GM06990 (cell line): ENCODE data around the gene PKP1.

Source experiments
- DNase-seq: peaks from one replicate; pipeline ENCODE4 v3.0.0-alpha.2; 2011; ENCODE audit not compliant: insufficient read length; ENCODE audit errors: extremely low read depth
- H3K27me3 ChIP-seq: replicated peaks from 2 replicates; pipeline ENCODE4 v1.6.0; 2011; ENCODE audit warnings: low read length; ENCODE audit not compliant: control insufficient read depth, insufficient read depth
- H3K36me3 ChIP-seq: 2 replicates; pipeline ENCODE4 v1.5.1; 2011; ENCODE audit warnings: low read length; ENCODE audit not compliant: control insufficient read depth, insufficient read depth
- H3K4me3 ChIP-seq: replicated peaks from 2 replicates; pipeline ENCODE4 v1.5.1; 2011; ENCODE audit warnings: low read depth, mild to moderate bottlenecking, control low read depth, low read length
- TF ChIP-seq, protein P1 (sequence below): IDR thresholded peaks from 2 replicates; pipeline ENCODE4 v1.5.1; 2011; ENCODE audit warnings: low read length, control low read depth, mild to moderate bottlenecking, inconsistent platforms; ENCODE audit not compliant: insufficient read depth, poor library complexity, severe bottlenecking

Gene PKP1

DNA sequence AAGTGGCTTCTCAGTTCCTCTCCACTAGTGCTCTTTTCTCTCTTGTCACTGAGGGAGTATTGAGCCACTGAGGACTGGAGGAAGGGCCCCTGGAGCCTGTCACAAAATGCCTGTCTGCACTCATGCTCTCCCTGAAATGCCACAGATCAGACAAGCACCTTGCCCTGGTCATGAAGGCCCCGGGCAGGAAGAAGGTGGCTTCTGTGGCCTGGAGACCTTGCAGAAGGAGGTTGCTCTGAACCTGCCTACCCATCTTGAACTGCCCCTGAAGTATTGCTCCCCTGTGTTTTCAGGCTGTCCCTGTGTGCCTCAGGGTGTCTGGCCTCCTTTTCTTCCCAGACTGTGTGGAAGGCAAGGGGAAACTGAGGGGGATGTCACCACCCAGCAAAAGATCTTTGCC is 3.1 kb downstream of the PKP1 start:
- Histone ChIP-seq H3K4me3 (no peak overlapping the region), H3K27me3 (peaks cover 1% of the 10 kb centered on the region; the same call in 1 of the 2 replicates), H3K36me3 (no peaks in the 10 kb centered on the region)
- DNase-seq, result no peak
- TF ChIP-seq, protein P1, sequence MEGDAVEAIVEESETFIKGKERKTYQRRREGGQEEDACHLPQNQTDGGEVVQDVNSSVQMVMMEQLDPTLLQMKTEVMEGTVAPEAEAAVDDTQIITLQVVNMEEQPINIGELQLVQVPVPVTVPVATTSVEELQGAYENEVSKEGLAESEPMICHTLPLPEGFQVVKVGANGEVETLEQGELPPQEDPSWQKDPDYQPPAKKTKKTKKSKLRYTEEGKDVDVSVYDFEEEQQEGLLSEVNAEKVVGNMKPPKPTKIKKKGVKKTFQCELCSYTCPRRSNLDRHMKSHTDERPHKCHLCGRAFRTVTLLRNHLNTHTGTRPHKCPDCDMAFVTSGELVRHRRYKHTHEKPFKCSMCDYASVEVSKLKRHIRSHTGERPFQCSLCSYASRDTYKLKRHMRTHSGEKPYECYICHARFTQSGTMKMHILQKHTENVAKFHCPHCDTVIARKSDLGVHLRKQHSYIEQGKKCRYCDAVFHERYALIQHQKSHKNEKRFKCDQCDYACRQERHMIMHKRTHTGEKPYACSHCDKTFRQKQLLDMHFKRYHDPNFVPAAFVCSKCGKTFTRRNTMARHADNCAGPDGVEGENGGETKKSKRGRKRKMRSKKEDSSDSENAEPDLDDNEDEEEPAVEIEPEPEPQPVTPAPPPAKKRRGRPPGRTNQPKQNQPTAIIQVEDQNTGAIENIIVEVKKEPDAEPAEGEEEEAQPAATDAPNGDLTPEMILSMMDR, result no peak

DNA sequence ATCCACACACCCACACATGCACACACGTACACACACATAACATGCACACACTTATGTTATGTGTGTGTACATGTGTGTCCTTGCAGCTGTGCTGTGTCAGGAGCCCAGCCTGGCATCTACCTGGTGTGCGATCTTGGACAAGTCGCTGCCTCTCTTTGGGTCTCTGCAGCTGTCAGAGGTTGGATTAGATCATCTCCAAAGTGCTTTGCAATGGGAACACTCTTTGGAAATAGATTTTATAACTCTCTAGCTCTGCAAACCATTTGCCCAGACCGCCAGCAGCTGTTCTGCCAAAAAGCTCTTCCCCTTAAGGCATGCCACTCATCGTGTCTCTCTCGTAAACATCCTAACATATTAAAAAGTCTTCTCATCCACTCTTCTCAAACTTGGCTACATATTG is 4.7 kb downstream of the PKP1 start:
- Histone ChIP-seq H3K36me3 (no peaks in the 10 kb centered on the region), H3K4me3 (no peak overlapping the region), H3K27me3 (peaks cover 3% of the 10 kb centered on the region; the same call in 1 of the 2 replicates)
- DNase-seq, result no peak
- TF ChIP-seq, protein P1, result no peak

DNA sequence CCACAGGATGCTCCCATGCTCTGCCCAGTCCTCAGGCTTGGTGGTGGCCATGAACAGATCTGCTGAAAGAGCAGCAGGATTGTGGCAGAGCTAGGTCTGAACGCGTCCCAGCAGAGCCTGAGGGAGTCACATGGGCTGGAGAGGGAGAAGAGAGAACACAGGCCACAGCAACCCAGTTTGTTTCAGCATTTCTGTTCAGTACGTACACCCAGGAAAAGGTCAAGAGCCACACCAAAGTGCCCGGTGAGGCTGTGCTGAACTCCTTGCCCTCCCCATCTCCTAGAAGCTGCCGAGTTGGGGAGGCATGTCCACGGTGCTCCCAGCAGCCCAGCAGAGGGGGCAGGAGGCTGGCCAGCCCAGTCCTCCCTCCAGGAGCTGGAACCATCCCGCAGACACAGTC is 5.5 kb downstream of the PKP1 start:
- H3K27me3 ChIP-seq, result peaks cover 5% of the 10 kb centered on the region
- H3K36me3 ChIP-seq, result no peaks in the 10 kb centered on the region
- DNase-seq, result no peak
- no peak overlapping the region for H3K4me3 ChIP-seq
- TF ChIP-seq, protein P1, result no peak

DNA sequence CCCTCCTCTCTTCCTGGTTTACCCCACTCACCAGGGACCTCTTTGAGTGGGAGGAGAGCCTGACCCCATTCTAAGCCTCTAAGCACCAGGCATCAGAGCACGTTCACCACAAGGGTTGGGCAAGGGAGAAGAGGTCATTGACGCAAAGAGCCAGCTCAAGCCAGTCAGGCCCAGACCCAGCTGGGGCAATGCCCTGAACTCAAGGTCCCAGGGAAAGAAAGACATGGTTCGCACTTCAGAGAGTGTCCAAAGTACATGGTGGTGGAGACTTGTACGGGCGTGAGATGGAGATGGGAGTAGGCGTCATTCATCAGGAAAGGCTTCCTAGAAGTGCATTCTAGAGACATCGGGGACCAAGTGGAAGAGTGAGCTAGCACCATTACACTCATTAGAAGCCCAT is 7.2 kb downstream of the PKP1 start:
- Histone ChIP-seq H3K36me3 (no peaks in the 10 kb centered on the region), H3K27me3 (peaks cover 5% of the 10 kb centered on the region), H3K4me3 (no peak overlapping the region)
- TF ChIP-seq, protein P1, result no peak
- no peak for DNase-seq

DNA sequence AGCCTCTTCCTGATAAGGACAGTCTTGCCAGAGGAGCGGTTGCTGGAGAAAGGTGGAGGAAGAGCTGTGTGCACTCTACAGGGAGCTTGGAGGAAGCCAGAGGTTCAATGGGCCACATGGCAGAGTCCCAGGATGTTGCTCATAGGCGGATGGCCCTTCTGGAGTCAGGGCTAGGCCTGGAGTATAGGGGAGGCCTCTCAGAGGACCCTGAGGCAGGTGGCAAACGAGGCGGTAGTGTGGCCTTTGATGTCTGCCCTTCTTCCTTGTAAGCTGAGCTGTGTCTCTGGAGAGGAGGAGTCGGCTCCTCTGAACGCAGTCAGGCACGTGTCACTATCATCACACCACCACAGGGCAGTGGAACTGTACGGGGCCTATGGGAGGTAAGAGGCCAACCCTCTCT is 8.6 kb downstream of the PKP1 start:
- no peaks in the 10 kb centered on the region for H3K36me3 ChIP-seq

DNA sequence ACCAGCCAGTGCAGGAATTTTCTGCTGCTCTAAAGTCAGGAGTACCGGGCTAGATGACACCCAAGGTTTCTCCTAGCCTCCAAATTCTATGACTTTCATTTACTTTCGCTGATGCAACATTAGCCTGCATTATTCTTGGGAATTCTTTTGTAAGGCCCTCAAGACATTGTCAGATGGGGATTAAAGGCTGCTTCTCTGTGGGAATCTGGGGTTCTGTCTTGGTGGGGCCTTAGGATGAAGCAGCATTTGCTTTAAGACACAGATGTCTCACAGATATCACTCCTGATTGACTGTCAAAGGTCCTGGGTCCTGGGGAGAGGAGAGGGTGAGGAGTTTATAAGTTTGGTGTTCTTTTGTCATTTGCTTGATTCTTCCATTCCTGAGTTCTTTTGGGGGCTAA is 11.6 kb downstream of the PKP1 start:
- no peak for DNase-seq
- TF ChIP-seq, protein P1, result no peak
- H3K27me3 ChIP-seq, result peaks cover 3% of the 10 kb centered on the region
- H3K4me3 ChIP-seq, result no peak overlapping the region
- H3K36me3 ChIP-seq, result no peaks in the 10 kb centered on the region

More for the DNA sequence above, 8.6 kb downstream of the PKP1 start:
- peaks cover 3% of the 10 kb centered on the region for H3K27me3 ChIP-seq
- TF ChIP-seq, protein P1, result no peak
- no peak for DNase-seq
- H3K4me3 ChIP-seq, result no peak overlapping the region
